LoVo (cell line): Measurements from ENCODE around the gene TLE2.
"Not testable (repeated sequence)": the region's sequence is repeated elsewhere in the genome, so short reads cannot be mapped to it uniquely, and the experiment has no call there.

ENCODE experiments used
- DNase-seq: peaks from one replicate; pipeline ENCODE4 v3.0.0-alpha.2; 2016; ENCODE audit warnings: low spot score

The TLE2 gene

GRCh38 chr19:2982983-2983350, 46.1 kb downstream of the TLE2 start:
- DNase-seq, result no peak

- DNase-seq, result no peak
Measured at GRCh38 chr19:2982561-2982960, 46.5 kb downstream of the TLE2 start.

GRCh38 chr19:2981898-2982297, 47.2 kb downstream of the TLE2 start:
- DNase-seq, result no peak

DNA sequence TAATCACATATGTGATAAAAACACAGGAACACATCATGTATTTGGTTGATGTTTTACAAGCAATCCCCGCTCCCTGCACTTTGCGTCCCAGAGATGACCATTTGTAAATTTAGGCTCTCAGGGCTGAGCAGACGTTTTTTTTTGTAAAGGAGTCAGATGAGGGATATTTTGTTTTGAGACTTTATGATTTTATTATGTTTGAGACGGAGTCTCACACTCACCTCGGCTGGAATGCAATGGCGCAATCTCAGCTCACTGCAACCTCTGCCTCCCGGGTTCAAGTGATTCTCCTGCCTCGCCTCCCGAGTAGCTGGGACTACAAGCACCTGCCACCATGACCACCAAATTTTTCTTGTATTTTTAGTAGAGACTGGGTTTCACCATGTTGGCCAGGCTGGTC, 50.3 kb downstream of the TLE2 start:
- no peak for DNase-seq

- DNase-seq, result no peak
Measured at GRCh38 chr19:2978166-2978767, 50.8 kb downstream of the TLE2 start.

- DNase-seq, result no peak
Measured at GRCh38 chr19:2977746-2978138, 51.3 kb downstream of the TLE2 start.

- peak; percentile 97 for DNase-seq
Measured at GRCh38 chr19:2977001-2977745, 51.9 kb downstream of the TLE2 start, which contains the start of gene TLE6. Gene TLE6, plus strand, starts transcription at chr19:2977564. Its CDS starts 670 bp downstream, at chr19:2978234.

DNA sequence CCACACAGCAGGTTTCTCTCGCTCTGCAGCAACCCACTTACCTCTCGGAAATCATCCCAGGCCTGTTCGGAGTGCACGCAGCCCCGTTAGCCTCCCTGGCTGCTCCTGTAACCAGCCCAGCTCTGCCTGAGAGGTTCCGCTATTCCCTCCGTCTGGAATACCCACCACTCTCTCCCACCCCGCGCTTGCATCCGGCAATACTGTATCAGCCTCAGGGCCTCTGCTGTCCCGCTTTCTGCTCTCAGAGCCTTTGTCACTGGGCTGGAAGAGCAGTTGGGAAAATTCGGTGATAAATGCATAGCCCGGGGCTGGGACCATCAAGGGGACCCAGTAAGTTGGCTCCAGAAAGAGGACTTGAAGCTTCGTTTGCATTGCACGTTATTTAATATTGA, 52.5 kb downstream of the TLE2 start:
- no peak for DNase-seq

DNA sequence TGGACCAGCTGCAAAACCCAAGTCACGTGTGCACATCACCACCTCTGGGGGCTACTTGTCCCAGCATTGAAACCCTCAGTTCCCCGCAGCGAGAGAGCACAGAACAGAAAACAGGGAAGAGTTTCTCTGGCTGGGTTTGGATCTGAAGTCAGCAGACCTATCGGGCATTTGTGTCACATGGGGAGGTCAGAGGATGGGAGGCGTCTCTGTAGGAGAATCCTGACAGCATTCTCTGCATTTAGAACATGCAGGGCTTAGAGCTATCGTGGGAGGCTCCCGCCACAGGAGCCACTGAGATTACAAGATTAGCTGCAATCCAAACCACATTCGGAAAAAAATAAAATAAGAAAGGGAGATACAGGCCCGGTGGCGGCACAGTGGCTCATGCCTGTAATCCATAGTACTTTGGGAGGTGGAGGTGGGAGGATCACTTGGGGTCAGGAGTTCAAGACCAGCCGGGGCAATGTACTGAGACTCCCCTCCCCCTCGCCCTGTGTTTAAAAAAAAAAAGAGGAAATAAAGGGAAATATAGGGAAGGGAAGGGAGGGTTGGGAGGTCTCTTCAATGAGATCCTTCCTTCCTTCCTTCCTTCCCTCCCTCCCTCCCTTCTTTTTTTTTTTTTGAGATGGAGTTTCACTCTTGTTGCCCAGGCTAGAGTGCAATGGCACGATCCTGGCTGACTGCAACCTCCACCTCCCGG, 54.6 kb downstream of the TLE2 start:
- DNase-seq, result no peak

DNA sequence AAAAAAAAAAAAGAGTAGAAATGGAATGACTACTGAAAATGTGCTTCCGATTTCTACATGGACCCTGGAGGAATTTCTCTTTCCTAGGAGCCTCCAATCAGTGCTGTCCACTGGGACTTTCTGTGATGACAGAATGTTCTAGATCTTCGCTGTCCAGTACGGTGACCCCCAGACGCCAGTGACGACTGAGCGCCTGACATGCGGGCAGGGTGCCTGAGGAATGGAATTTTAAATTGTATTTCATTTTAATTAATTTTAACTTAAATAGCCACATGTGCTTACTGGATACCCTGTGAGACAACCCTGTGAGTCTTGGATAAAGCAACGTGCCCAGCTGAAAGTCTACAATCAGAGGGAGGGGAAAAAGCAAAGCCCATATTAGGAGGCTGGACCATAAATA, 55.9 kb downstream of the TLE2 start:
- no peak for DNase-seq

DNA sequence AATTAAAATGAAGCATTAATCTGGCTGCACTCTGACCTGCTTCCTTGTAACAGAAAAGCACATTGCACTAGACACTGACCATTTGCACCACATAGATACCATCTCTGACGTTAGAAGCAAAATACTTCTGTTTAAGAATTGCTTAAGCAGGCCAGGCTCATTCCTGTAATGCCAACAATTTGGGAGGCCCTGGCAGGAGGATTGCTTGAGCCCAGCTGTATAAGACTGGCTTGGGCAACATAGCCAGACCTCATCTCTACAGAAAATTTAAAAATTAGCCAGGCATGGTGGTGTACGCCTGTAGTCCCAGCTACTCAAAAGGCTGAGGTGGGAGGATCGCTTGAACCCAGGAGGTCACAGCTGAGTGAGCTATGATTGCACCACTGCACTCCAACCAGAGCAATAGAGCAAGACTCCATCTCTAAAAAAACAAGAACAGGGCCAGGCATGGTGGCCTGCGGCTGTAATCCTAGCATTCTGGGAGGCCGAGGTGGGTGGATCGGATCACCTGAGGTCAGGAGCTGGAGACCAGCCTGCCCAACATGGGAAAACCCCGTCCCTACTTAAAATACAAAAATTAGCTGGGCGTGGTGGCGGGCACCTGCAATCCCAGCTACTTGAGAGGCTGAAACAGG, 58.8 kb downstream of the TLE2 start:
- no peak for DNase-seq

- DNase-seq, result no peak
Measured at GRCh38 chr19:2969104-2969504, 60.0 kb downstream of the TLE2 start.

DNA sequence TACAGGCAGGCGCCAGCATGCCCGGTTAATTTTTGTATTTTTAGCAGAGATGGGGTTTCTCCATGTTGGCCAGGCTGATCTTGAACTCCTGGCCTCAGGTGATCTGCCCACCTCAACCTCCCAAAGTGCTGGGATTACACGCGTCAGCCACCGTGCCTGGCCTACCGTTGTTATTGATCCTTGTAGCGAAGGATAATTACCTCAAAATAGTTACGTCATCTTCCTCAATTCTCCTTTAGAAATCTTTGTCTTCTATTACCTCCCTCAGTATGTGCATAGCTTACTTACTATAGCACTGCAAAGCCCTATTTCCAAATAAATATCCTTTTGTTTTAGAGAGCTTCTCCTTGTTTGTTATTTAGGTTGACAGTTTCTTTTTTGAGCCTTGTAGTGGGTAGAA, 61.1 kb downstream of the TLE2 start:
- no peak for DNase-seq

- no peak for DNase-seq
Measured at GRCh38 chr19:2964874-2965273, 64.2 kb downstream of the TLE2 start.

DNA sequence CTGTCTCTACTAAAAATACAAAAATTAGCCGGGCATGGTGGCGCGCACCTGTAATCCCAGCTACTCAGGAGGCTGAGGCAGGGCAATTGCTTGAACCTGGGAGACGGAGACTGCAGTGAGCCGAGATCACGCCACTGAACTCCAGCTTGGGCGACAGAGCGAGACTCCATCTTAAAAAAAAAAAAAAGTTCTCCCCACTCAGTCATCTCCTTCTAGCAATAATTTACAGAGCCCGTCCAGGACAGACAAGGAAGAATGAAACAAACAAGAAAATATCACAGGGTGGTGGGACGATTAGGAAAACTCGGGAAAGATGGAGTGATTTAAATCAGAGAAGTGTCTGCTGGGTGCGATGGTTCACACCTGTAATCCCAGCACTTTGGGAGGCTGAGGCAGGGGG, 65.4 kb downstream of the TLE2 start:
- DNase-seq, result not testable (repeated sequence)

DNA sequence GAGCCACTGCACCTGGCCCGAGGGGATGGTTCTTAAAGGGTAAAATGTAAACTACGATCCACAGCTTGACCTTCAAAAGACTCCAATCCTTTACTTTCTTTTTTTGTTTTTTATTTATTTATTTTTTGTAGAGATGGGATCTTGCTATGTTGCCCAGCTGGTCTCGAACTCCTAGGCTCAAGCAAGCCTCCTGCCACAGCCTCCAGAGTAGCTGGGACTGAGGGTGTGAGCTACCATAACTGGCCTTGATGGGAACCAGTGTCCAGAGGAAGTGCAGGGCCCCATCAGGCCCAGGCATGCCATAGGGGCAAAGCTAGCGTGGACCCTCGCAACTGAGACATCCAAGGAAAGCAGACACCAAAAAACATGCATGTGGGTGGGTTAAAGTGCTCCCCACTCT, 66.0 kb downstream of the TLE2 start:
- DNase-seq, result no peak

DNA sequence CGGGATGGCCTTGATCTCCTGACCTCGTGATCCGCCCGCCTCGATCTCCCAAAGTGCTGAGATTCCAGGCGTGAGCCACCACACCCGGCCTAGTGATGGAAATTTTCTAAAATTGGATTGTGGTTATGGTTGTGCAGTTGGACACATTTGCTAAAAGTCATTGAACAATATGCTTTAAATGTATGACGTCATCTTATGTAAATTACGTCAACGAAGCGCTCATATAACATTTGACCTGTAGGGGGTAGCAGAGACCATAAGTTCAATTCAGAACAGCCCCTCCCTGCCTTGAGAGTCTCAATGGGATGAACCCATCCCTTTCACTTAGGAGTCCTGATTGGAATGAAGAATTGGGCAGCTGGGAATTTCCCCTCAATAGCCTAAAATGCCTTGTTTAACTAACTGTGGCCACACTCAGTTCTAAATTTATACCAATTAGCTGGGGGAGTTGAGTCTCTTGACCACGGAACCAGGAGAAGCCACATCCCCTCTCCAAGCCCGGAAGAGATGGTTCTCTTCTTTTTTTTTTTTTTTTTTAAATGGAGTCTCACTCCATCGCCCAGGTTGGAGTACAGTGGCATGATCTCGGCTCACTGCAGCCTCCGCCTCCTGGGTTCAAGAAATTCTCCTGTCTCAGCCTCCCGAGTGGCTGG, 66.9 kb downstream of the TLE2 start:
- DNase-seq, result peak; percentile 75

DNA sequence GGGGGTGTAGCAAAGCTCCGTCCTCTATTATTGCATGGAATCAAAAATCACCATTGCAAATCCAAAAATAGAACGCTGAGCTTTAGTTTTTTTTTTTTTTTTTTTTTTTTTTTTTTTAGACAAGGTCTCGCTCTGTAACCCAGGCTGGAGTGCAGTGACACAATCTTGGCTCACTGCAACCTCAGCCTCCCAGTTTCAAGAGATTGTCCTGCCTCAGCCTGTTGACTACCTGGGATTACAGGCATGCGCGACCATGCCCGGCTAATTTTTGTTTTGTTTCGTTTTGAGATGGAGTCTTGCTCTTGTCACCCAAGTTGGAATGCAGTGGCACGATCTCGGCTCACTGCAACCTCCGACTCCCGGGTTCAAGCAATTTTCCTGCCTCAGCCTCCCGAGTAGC, 69.0 kb downstream of the TLE2 start:
- no peak for DNase-seq

DNA sequence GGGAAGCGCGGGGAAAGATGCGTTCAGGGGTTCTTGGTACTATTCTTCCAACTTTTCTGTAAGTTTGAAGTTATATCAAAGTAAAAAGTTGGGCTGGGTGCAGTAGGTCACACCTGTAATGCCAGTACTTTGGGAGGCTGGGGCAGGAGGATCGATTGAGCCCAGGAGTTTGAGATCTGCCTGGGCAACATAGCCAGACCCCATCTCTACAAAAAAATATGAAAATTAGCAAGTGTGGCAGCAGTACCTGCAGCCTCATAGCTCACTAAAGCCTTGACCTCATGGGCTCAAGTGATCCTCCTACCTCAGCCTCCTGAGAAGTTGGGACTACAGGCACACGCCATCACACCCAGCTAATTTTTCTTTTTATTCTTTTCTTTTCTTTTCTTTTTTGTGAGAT, 71.9 kb downstream of the TLE2 start:
- no peak for DNase-seq

DNA sequence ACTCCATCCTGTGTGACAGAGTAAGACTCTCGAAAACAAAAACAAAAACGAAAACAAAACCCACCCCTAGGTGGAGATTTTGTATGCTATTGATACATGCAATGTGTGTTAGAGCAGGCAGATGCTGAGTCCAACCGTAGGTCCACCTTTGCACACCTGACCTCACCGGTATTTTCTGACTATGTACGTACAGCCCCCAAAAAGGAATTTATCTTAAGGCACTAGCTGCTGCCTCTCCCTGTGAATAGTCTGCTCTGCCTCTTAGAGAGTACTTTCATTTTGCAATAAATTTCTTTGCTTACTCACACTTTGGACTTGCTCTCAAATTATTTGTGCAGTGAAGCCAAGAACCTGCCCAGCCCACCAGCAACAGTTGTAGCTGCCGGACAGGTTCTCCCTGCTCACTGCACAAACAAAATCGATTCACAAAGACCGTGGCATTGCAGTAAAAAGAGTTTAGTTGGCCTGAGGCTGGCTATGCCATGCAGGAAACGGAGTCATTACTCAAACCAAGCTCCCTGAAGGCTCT, 76.1 kb downstream of the TLE2 start:
- peak; percentile 52 for DNase-seq

DNA sequence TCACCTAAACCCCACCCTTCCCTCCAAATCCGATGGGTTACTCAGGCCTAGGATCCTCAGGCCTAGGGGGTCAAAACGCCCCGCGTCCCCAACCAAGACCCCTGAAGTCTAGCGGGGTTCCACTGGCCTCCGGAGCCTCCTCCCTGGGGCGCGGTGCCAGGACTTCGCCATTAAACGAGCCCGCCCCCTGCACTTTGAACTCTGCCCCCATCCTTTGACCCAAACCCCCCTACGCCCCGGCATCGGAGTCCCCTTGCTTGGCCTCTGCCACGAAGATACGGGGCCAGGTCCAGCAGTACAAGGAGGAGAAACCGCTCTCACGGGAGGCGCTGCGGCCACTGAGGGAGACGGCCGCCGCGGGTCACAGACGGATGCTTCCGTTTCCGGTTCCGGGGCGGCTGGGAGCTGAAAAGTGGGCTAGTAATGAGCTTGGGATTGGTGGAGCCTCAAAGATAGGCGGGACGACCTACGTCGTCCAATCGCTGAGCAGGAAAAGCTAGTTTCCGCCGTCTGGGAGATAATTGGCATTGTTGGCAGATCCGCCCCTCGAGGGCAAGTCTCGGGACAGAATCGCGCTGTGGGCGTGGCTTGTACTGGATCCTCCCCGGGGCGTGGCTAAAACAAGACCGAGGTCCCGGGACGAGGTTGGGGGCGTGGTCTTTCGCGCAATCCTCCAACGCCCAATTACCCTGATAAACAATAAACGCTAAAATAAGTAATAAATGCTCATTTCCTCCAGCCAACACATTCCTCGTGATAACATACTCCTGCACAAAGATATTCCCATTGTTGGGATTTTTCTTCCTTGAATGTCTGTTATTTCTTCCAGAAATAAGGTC, 78.6 kb downstream of the TLE2 start:
- DNase-seq, result peak; percentile 100
